Keratinocyte (primary cell): ENCODE data around the gene PSG5.
"Not testable (repeated sequence)": the region's sequence is repeated elsewhere in the genome, so short reads cannot be mapped to it uniquely, and the experiment has no call there.

ENCODE experiments used
- CTCF ChIP-seq, 3 experiments: IDR thresholded peaks in 1 of 3; conservative IDR thresholded peaks in 1 of 3; optimal IDR thresholded peaks in 1 of 3; 2 replicates in 2 of 3; 3 replicates in 1 of 3; pipeline versions ENCODE3 to v1.5.1; 2011; ENCODE audit warnings: low read length in 3 of 3, mild to moderate bottlenecking in 3 of 3, moderate library complexity in 2 of 3, control low read depth in 1 of 3, inconsistent platforms in 1 of 3; ENCODE audit not compliant: insufficient read depth in 2 of 3; ENCODE audit errors: extremely low read depth in 1 of 3
- EZH2 ChIP-seq: IDR thresholded peaks from one replicate; pipeline ENCODE4 v1.6.1; 2012; ENCODE audit warnings: inconsistent platforms, mild to moderate bottlenecking, low read length, moderate library complexity

- not testable (repeated sequence) for TF ChIP-seq CTCF (optimal IDR thresholded peaks at IDR 0.05 in 1 of 3, IDR thresholded peaks at IDR 0.05 in 1 of 3, conservative IDR thresholded peaks at IDR 0.05 in 1 of 3; ENCODE audit: extremely low read depth in 1 of 3, insufficient read depth in 2 of 3, low read length in 3 of 3); EZH2
Observed at GRCh38 chr19:43224201-43224854, 38.0 kb upstream of the PSG5 start.
